GM12873 (cell line): ENCODE measurements around the gene MORN4.
A peak's percentile ranks its signal among the peaks of the same experiment; 100 is the strongest.

Source experiments
- CTCF ChIP-seq: IDR thresholded peaks from 2 replicates; pipeline ENCODE4 v1.5.1; 2012; ENCODE audit warnings: low read depth, mild to moderate bottlenecking, moderate library complexity, low read length, control low read depth; ENCODE audit not compliant: insufficient read depth; ENCODE audit errors: missing control alignments

The MORN4 gene

GRCh38 chr10:97632949-97633884, at the start of gene MORN4:
Gene MORN4 (minus strand): TSS chr10:97633500. CDS start chr10:97619653, 13,847 bp downstream.
- no peak for TF ChIP-seq CTCF

GRCh38 chr10:97682042-97682441, 48.7 kb upstream of the MORN4 start:
- TF ChIP-seq CTCF: no peak

- TF ChIP-seq CTCF: no peak
Measured at GRCh38 chr10:97679594-97679993, 46.3 kb upstream of the MORN4 start.

- peak; percentile 84 for TF ChIP-seq CTCF
Measured at GRCh38 chr10:97676770-97677581, 43.7 kb upstream of the MORN4 start.

GRCh38 chr10:97675222-97675621, 41.9 kb upstream of the MORN4 start:
- no peak for TF ChIP-seq CTCF

GRCh38 chr10:97673736-97674525, 40.6 kb upstream of the MORN4 start:
- no peak for TF ChIP-seq CTCF

GRCh38 chr10:97669571-97669970, 36.3 kb upstream of the MORN4 start:
- no peak for TF ChIP-seq CTCF
